Adrenal gland (tissue), 5 donors: ENCODE results near the gene ATP11A.

Source experiments
- POLR2A ChIP-seq, 2 donors: fragments of 450-650 bp; IDR thresholded peaks; one replicate each; pipeline ENCODE4 v1.6.1; 2017; ENCODE audit warnings: antibody characterized with exemption in 2 of 2, mild to moderate bottlenecking in 2 of 2, moderate library complexity in 1 of 2
- TF ChIP-seq, protein P1 (sequence below), 6 experiments: fragments of 450-650 bp in 4 of 6; fragments of 200-600 bp in 2 of 6; sonication (generic) in 1 of 6; IDR thresholded peaks; 1 replicate in 5 of 6; 2 replicates in 1 of 6; pipeline versions ENCODE4 v1.5.1 to v1.8.0; 2016 to 2021; ENCODE audit warnings: antibody characterized with exemption in 6 of 6, mild to moderate bottlenecking in 2 of 6, moderate library complexity in 1 of 6
- donor health status: DM: no; HTN: no; CAD: no.

DNA sequence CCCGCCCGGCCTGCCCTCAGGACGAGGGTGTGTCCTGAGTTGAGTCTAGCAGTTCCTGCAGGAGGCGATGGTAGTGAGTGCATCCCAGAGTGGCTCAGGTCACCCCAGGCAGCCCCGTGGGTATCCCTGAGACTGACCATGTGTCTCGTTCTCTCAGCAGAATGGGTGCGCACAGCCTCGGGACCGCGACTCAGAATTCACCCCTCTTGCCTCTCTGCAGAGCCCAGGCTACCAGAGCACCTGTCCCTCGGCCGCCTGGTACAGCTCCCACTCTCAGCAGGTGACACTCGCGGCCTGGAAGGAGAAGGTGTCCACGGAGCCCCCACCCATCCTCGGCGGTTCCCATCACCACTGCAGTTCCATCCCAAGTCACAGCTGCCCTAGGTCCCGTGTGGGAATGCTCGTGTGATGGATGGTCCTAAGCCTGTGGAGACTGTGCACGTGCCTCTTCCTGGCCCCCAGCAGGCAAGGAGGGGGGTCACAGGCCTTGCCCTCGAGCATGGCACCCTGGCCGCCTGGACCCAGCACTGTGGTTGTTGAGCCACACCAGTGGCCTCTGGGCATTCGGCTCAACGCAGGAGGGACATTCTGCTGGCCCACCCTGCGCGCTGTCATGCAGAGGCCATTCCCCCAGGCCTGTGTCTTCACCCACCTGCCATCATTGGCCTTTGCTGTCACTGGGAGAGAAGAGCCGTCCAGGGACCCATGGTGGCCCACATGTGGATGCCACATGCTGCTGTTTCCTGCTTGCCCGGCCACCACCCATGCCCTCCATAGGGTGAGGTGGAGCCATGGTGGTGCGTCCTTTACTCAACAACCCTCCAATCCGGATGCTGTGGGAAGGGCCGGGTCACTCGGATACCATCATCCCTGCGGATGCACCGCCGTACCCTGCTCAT is 192.1 kb downstream of the ATP11A start:
- TF ChIP-seq POLR2A (IDR thresholded peaks at IDR 0.05): no peak
- TF ChIP-seq, protein P1, sequence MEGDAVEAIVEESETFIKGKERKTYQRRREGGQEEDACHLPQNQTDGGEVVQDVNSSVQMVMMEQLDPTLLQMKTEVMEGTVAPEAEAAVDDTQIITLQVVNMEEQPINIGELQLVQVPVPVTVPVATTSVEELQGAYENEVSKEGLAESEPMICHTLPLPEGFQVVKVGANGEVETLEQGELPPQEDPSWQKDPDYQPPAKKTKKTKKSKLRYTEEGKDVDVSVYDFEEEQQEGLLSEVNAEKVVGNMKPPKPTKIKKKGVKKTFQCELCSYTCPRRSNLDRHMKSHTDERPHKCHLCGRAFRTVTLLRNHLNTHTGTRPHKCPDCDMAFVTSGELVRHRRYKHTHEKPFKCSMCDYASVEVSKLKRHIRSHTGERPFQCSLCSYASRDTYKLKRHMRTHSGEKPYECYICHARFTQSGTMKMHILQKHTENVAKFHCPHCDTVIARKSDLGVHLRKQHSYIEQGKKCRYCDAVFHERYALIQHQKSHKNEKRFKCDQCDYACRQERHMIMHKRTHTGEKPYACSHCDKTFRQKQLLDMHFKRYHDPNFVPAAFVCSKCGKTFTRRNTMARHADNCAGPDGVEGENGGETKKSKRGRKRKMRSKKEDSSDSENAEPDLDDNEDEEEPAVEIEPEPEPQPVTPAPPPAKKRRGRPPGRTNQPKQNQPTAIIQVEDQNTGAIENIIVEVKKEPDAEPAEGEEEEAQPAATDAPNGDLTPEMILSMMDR (IDR thresholded peaks at IDR 0.05): no peak
